ENCODE measurements around the gene ATP2A1. TPM values are rescaled to one million over a fixed set of nuclear protein-coding genes. Genes with fewer than 3 reads are reported as not detected.

The ATP2A1 gene
- total and polyA plus RNA-seq, 4 donors: 0.34 to 0.92 (median 0.44) TPM

DNA sequence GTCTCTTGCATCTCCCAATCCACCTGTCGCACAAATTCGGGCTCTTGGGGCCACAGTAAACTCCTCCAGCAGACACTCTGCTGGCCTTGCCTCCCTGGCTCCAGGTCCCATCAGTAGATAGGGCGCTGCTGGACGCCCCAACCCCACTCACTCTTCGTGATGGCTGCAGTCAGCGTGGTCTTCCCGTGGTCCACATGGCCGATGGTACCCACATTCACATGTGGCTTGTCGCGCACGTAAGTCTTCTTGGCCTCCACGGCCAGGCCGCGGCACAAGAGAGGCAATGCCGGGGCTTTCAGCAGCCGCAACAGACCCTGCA is 32.6 kb upstream of the ATP2A1 start:
- peak overlapping the region; percentile 84 to 87 for H3K27ac ChIP-seq (ENCODE audit: low read depth in 1 of 2, low read length in 1 of 2)
- peak overlapping the region; percentile 98 for H3K4me3 ChIP-seq
- H3K9ac ChIP-seq (ENCODE audit: insufficient read depth in 1 of 2, low read length in 2 of 2): peak overlapping the region; percentile 65 to 85
- H3K27me3 ChIP-seq (ENCODE audit: control insufficient read depth in 3 of 3, insufficient read depth in 3 of 3, low read length in 2 of 3): no peaks in the 10 kb centered on the region
- WGBS, 2 donors: 1 to 2% methylated on average over 16 of the region's 16 CpGs
- H3K36me3 ChIP-seq (ENCODE audit: control insufficient read depth in 4 of 4, insufficient read depth in 4 of 4, low read length in 4 of 4): peaks cover 3 to 29% (median 19%) of the 10 kb centered on the region in 4 donors
- ATAC-seq (ENCODE audit: insufficient read depth, low FRiP score) (no peak), DNase-seq (no peak)
- no peaks in the 10 kb centered on the region for H3K9me3 ChIP-seq (ENCODE audit: control insufficient read depth in 4 of 4, insufficient read depth in 3 of 4, low read length in 3 of 4)
- no peak for TF ChIP-seq CTCF (IDR thresholded peaks at IDR 0.05; ENCODE audit: control extremely low read depth, extremely low read depth)
- peaks cover 0 to 18% (median 9%) of the 10 kb centered on the region in 5 donors for H3K4me1 ChIP-seq (ENCODE audit: control insufficient read depth in 5 of 5, insufficient read depth in 5 of 5, low read length in 5 of 5)

- no peaks in the 10 kb centered on the region for H3K9me3 ChIP-seq (ENCODE audit: control insufficient read depth in 4 of 4, insufficient read depth in 3 of 4, low read length in 3 of 4)
- TF ChIP-seq CTCF (IDR thresholded peaks at IDR 0.05; ENCODE audit: control extremely low read depth, extremely low read depth): peak; percentile 37
- ATAC-seq (ENCODE audit: insufficient read depth, low FRiP score): peak; percentile 93
- peak within 1 kb of the TSS; percentile 98 for H3K4me3 ChIP-seq
- peak; percentile 99 for DNase-seq
- 0% methylated on average over 68 to 73 of the region's 73 CpGs for WGBS, 2 donors
- peak within 1 kb of the TSS; percentile 84 to 87 for H3K27ac ChIP-seq (ENCODE audit: low read depth in 1 of 2, low read length in 1 of 2)
- H3K27me3 ChIP-seq (ENCODE audit: control insufficient read depth in 3 of 3, insufficient read depth in 3 of 3, low read length in 2 of 3): no peaks in the 10 kb centered on the region
- H3K4me1 ChIP-seq (ENCODE audit: control insufficient read depth in 5 of 5, insufficient read depth in 5 of 5, low read length in 5 of 5): peaks cover 0 to 18% (median 9%) of the 10 kb centered on the region in 5 donors
- H3K9ac ChIP-seq (ENCODE audit: insufficient read depth in 1 of 2, low read length in 2 of 2): peak within 1 kb of the TSS; percentile 65 to 88
- H3K36me3 ChIP-seq (ENCODE audit: control insufficient read depth in 4 of 4, insufficient read depth in 4 of 4, low read length in 4 of 4): peaks cover 3 to 29% (median 19%) of the 10 kb centered on the region in 4 donors
Observed at GRCh38 chr16:28846080-28846932, 32.0 kb upstream of the ATP2A1 start, which contains the start of gene TUFM. Gene TUFM, minus strand, starts transcription at chr16:28846348. Its CDS starts 79 bp downstream, at chr16:28846269.

GRCh38 chr16:28846933-28847273 is 31.4 kb upstream of the ATP2A1 start:
- 22 to 30% methylated on average over 5 of the region's 5 CpGs for WGBS, 2 donors
- Histone ChIP-seq H3K4me3 (peak overlapping the region; percentile 60), H3K27me3 (ENCODE audit: control insufficient read depth in 3 of 3, insufficient read depth in 3 of 3, low read length in 2 of 3) (no peaks in the 10 kb centered on the region), H3K9ac (ENCODE audit: insufficient read depth in 1 of 2, low read length in 2 of 2) (peak overlapping the region; percentile 34 to 88), H3K27ac (ENCODE audit: low read depth in 1 of 2, low read length in 1 of 2) (peak overlapping the region; percentile 65 to 80), H3K36me3 (ENCODE audit: control insufficient read depth in 4 of 4, insufficient read depth in 4 of 4, low read length in 4 of 4) (peaks cover 3 to 28% (median 18%) of the 10 kb centered on the region in 4 donors), H3K9me3 (ENCODE audit: control insufficient read depth in 4 of 4, insufficient read depth in 3 of 4, low read length in 3 of 4) (no peaks in the 10 kb centered on the region), H3K4me1 (ENCODE audit: control insufficient read depth in 5 of 5, insufficient read depth in 5 of 5, low read length in 5 of 5) (peaks cover 0 to 18% (median 9%) of the 10 kb centered on the region in 5 donors)
- no peak for TF ChIP-seq CTCF (IDR thresholded peaks at IDR 0.05; ENCODE audit: control extremely low read depth, extremely low read depth)
- ATAC-seq (ENCODE audit: insufficient read depth, low FRiP score) (peak; percentile 1), DNase-seq (no peak)
